Muscle layer of colon (tissue), 2 donors: Measurements from ENCODE around the gene PLCH2.

ENCODE experiments used
- H3K27ac ChIP-seq: one replicate; pipeline ENCODE4 v1.7.0; 2013; ENCODE audit warnings: low read depth, mild to moderate bottlenecking, low read length, moderate library complexity
- H3K27me3 ChIP-seq, 2 donors: one replicate each; pipeline ENCODE4 v1.7.0; 2013; ENCODE audit warnings: low read length in 2 of 2, mild to moderate bottlenecking in 2 of 2; ENCODE audit not compliant: insufficient read depth in 2 of 2, control insufficient read depth in 1 of 2
- H3K36me3 ChIP-seq: one replicate; pipeline ENCODE4 v1.7.0; 2013; ENCODE audit warnings: mild to moderate bottlenecking, low read length; ENCODE audit not compliant: insufficient read depth
- H3K4me1 ChIP-seq: one replicate; pipeline ENCODE4 v1.7.0; 2013; ENCODE audit warnings: mild to moderate bottlenecking, low read length; ENCODE audit not compliant: insufficient read depth
- H3K4me3 ChIP-seq, 2 donors: one replicate each; pipeline ENCODE4 v1.7.0; 2013; ENCODE audit warnings: low read length in 2 of 2, low read depth in 1 of 2, mild to moderate bottlenecking in 1 of 2, moderate library complexity in 1 of 2
- H3K9ac ChIP-seq: one replicate; pipeline ENCODE4 v1.7.0; 2013; ENCODE audit warnings: low read length
- H3K9me3 ChIP-seq: one replicate; pipeline ENCODE4 v1.7.0; 2013; ENCODE audit warnings: mild to moderate bottlenecking, low read length
- donor health status: abdominal sarcoma.
- donor health status: Adenocarcinoma of cecum.

PLCH2 gene

DNA sequence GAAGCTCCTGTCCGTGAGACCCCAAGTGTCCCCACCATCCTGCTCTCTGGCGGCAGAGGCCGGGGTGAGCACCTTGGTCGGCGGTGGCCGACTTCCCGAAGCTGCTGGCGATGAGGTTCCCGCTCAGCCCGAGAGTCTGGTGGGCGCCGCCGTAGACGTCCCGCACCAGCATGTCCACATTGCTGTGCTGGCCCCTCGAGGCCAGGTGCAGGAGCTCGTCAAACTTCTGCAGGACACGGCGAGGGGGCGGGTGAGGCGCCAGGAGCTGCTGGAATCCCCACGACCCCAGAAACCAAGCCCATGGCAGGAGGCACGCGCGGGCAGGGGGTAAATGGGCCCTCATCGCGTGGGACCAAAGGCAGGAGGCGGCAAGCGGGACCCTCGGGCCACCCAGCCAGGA, 43.6 kb downstream of the PLCH2 start:
- Histone ChIP-seq H3K9me3 (no peaks in the 10 kb centered on the region), H3K27ac (no peak overlapping the region), H3K9ac (no peak overlapping the region), H3K4me1 (peaks cover 18% of the 10 kb centered on the region), H3K4me3 (no peak overlapping the region), H3K27me3 (no peaks in the 10 kb centered on the region), H3K36me3 (peaks cover 65% of the 10 kb centered on the region)

DNA sequence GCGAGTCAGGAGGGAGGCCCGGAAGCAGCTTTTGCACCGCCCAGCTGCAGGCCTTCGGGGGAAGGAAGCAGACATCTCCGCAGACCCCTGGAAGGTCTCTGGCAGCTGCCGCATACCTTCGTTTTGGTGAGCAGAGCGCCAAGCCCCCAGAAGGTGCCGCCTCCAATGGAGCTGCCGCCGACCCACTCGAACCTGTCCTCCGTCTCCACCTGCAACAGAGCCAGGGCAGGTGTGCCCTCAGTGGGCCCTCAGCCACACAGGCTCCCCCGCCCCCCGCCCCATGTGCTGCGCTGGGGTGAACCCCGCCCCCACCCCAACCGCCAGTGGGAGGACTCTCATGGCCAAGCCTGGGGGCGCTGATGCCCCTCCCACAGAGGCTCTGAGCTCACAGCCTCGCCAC, 44.1 kb downstream of the PLCH2 start:
- no peak overlapping the region for H3K9ac ChIP-seq
- H3K36me3 ChIP-seq, result peaks cover 60% of the 10 kb centered on the region
- H3K27ac ChIP-seq, result no peak overlapping the region
- H3K9me3 ChIP-seq, result no peaks in the 10 kb centered on the region
- H3K4me3 ChIP-seq, result no peak overlapping the region
- peaks cover 22% of the 10 kb centered on the region for H3K4me1 ChIP-seq
- no peaks in the 10 kb centered on the region for H3K27me3 ChIP-seq

DNA sequence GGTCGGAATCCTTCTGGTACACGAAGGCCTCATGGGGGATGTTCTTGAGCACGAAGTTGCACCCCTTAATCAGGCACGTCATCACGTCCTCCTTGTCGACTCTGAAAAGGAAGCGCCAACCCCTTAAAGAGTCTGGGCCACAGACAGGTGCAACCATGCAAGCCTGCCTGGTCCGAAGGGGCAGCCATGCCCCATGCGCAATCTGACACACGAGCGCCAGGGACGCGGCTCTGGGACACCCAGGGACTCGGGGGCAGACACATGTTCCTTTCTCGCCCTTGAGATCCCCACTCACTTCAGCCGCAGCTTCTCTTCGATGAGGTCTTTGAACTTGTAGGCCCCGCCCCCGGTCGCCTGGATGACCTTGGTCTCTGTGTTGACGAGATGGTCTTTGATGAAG, 44.7 kb downstream of the PLCH2 start:
- Histone ChIP-seq H3K4me3 (no peak overlapping the region), H3K36me3 (peaks cover 54% of the 10 kb centered on the region), H3K4me1 (peaks cover 26% of the 10 kb centered on the region), H3K9ac (no peak overlapping the region), H3K9me3 (no peaks in the 10 kb centered on the region), H3K27ac (no peak overlapping the region), H3K27me3 (no peaks in the 10 kb centered on the region)

DNA sequence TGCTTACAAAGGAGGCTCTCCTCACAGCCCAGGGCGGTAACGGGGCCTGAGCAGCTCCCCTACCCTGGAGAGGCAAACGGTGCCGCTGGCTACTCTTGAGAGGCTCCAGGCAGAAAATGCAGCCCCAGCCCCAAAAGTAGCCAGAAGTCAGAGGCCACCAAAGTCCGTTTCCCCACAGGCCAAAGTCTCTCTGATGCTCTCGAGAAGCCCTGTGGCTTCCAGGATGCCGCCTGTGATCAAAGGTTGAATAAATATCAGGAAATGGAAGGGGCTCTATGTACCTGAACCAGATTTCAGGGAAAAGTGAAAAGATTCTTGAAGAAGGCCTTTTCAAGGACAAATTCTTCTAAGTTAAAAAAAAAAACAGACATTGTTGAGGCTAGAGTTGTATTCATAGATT, 46.1 kb downstream of the PLCH2 start:
- Histone ChIP-seq H3K4me1 (peaks cover 32% of the 10 kb centered on the region), H3K36me3 (peaks cover 40% of the 10 kb centered on the region), H3K27ac (no peak overlapping the region), H3K9me3 (no peaks in the 10 kb centered on the region), H3K27me3 (peaks cover 0 to 2% of the 10 kb centered on the region in 2 donors), H3K9ac (no peak overlapping the region), H3K4me3 (no peak overlapping the region)

DNA sequence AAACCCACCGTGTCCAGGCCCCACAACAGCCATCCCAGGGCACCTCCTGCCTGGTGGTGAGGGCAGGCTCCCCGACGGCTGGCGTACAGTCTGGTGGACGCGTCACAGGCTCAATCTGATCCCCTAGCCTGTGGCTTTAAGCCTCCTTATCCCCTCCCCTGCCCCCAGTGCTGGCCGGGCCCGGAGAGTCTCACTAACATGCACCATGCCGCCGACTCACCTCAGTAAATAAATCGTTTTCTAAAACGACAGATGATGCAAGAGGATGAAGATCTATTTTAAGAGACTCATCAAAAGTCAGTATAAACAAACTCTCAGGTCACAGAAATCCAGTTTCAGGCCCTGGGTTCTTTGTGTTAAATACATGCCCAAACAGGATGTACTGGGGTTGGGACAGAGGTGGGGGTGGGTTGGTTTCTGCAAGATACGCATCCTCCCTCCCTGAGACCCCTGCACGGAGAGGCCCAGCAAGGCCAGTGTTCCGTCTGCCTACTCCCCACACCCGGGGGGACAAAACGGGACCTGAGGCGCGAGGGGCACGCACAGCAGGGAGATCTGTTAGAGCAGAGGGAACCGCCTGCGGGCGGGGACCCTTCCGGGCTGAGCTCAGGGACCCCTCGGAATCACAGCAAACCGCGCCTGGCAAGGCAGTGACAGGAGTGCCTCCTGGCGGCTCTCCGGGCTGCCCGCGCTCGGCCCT, 47.3 kb downstream of the PLCH2 start:
- peaks cover 33% of the 10 kb centered on the region for H3K4me1 ChIP-seq
- peaks cover 0 to 13% of the 10 kb centered on the region in 2 donors for H3K27me3 ChIP-seq
- peaks cover 29% of the 10 kb centered on the region for H3K36me3 ChIP-seq
- H3K4me3 ChIP-seq, result no peak overlapping the region
- no peaks in the 10 kb centered on the region for H3K9me3 ChIP-seq
- H3K27ac ChIP-seq, result no peak overlapping the region
- H3K9ac ChIP-seq, result no peak overlapping the region

DNA sequence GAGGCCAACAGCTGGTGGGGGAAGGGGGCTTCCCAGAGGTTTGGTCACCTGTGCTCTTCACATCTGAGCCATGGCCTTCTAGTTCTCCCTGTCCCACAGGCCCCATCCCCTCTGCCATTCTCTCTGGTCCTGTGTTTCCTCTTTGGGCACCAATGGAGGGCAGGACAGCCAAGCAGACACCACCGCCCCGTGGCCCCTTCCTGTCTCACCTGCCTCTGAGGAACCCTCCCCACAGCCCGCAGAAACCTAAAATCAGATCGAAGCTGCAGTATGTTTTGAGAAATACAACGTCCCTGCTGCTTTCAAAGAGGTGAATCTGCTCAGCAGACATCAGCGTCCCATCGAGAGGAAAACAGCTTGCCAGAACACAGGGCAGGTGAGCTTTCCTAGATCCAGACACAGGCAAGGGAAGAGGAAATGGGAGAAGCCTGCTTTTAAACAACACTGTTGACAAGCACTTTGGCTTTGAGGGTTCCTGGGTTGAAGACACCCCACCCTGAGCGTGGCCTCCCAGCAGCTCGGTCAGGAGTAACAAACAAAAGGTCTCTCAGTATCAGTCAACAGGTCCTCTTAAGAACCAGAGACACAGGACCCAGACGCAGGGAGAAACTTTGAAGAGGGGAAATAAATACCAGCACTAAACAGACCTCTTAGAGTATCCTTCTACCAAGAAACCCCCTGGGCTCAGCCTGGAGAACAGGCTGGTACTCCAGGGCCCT, 48.0 kb downstream of the PLCH2 start:
- peaks cover 33% of the 10 kb centered on the region for H3K4me1 ChIP-seq
- H3K27me3 ChIP-seq, result peaks cover 0 to 20% of the 10 kb centered on the region in 2 donors
- peaks cover 22% of the 10 kb centered on the region for H3K36me3 ChIP-seq
- H3K27ac ChIP-seq, result no peak overlapping the region
- no peak overlapping the region for H3K9ac ChIP-seq
- no peak overlapping the region for H3K4me3 ChIP-seq
- H3K9me3 ChIP-seq, result no peaks in the 10 kb centered on the region

DNA sequence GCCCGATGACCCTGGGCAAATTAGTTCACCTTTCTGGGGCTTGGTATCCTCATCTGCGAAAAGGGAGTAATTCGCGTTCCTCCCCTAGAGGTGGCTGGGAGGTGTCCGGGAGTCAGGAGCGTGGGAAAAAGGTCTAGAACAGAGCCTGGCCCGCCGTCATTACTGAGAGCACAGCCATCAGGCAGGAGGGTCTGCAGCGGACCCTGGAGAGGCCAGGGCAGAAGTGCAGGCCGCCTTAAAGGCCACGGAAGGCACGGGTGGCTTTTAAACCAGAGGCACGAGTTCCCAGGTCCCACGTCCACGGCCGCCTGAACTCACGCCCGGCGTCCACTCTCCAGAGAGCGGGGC, 49.5 kb downstream of the PLCH2 start:
- Histone ChIP-seq H3K36me3 (peaks cover 10% of the 10 kb centered on the region), H3K4me3 (peak overlapping the region; percentile 83 to 89), H3K27ac (peak overlapping the region; percentile 66), H3K4me1 (peaks cover 35% of the 10 kb centered on the region), H3K9me3 (no peaks in the 10 kb centered on the region), H3K9ac (peak overlapping the region; percentile 50), H3K27me3 (peaks cover 1 to 30% of the 10 kb centered on the region in 2 donors)

DNA sequence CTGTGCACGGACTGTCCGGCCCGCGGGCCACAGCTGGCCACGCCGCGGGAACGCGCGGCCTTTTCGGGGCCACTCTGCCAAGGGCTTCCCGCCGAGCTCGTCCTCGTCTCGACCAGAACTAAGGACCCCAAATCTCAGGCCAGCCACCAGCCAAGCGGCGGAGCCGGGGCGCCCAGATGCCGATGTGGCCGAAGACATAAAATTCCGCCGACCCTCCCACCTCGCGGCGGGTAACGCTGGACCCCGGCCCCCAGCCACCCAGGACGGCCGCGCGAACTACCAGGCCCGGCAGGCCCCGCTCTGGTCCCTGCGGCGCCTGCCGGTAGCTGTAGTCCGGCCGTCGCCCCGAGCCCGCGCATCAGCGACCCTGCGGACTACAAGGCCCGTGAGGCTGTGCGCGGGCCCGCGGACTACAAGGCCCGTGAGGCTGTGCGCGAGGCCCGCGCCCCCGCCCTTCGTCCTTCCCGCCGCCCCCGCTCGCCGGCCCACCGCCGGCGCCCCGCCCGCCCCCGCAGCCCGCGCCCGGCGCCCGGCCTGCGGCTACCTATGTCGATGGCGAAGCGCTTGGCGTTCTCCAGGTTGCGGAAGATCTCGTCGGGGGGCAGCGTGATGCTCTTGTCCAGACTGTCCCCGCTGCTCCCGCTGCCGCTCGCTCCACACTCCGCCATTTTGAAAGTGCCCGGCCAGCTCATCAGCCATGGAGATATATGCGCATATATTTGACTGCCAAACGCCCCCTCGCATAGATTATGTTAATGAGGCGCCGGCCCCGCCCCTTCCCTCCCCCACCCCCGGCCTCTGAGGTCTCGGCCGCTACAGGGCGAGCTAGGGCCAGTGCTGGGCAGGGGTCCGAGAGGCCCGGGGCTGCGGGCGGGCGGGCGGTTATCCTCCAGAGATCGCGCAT, 50.1 kb downstream of the PLCH2 start, which contains the start of gene PANK4:
Gene PANK4, minus strand, starts transcription at position 677 of the 904 bp plus-strand sequence. Its CDS starts 9 bp downstream, at position 668.
- peak within 1 kb of the TSS; percentile 83 to 89 for H3K4me3 ChIP-seq
- peak within 1 kb of the TSS; percentile 50 for H3K9ac ChIP-seq
- peaks cover 4% of the 10 kb centered on the region for H3K36me3 ChIP-seq
- H3K27me3 ChIP-seq, result peaks cover 8 to 37% of the 10 kb centered on the region in 2 donors
- H3K9me3 ChIP-seq, result no peaks in the 10 kb centered on the region
- H3K27ac ChIP-seq, result peak within 1 kb of the TSS; percentile 66
- H3K4me1 ChIP-seq, result peaks cover 42% of the 10 kb centered on the region

DNA sequence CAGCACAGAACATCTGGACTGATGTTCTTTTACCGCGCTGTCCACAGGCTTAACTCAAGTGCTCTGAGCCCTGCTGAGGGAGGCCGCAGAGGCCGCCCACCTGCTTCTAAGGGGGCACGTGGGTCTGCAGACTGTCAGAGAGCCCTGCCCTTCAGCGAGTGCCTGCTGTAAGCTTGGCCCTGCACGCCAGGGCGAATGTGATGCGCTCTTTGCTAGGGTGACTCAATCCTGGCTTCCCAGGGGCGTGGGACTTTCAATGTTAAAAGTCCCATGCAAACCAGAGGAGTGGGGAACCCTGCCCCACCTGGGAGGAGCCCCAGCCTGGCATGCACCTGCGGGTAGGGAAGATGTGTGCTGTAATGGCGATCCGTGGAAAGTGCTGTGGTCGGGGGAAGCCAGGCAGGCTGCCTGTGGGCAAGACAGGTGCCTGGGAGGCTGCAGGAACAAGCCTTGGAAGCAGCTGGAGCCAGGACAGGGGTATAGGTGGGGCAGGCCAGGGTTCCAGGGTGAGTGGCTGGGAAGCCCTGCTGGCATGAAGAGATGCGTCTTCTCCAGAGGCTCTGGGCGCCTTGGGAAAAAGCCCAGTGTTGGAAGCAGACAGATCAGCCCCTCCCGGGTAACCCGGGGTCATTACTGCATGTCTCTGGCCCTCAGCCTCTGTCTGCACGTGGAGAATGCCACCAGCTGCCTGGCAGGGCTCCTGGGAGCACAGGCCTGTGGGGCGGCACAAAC, 50.9 kb downstream of the PLCH2 start:
- Histone ChIP-seq H3K4me3 (peak overlapping the region in 1 of 2 donors; percentile 33), H3K27me3 (peaks cover 11 to 45% of the 10 kb centered on the region in 2 donors), H3K27ac (no peak overlapping the region), H3K9ac (no peak overlapping the region), H3K4me1 (peaks cover 45% of the 10 kb centered on the region), H3K36me3 (no peaks in the 10 kb centered on the region), H3K9me3 (no peaks in the 10 kb centered on the region)

DNA sequence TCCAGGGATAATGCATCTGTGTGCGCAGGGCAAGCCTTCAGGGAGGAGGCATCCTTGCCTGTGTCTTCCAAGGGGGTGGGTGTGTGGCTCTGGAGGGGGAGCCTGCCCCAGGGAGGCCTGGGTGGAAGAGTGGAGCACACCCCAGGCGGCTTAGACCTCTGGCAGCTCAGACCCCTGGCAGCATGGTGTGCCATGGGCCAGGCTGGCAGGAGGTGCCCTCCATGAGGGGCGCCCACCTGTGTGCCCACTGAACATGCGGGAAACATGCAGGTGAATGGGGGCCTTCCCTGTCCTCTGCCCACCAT, 51.4 kb downstream of the PLCH2 start:
- Histone ChIP-seq H3K4me3 (no peak overlapping the region), H3K4me1 (peaks cover 45% of the 10 kb centered on the region), H3K9me3 (no peaks in the 10 kb centered on the region), H3K27ac (no peak overlapping the region), H3K9ac (no peak overlapping the region), H3K27me3 (peaks cover 11 to 50% of the 10 kb centered on the region in 2 donors), H3K36me3 (no peaks in the 10 kb centered on the region)

DNA sequence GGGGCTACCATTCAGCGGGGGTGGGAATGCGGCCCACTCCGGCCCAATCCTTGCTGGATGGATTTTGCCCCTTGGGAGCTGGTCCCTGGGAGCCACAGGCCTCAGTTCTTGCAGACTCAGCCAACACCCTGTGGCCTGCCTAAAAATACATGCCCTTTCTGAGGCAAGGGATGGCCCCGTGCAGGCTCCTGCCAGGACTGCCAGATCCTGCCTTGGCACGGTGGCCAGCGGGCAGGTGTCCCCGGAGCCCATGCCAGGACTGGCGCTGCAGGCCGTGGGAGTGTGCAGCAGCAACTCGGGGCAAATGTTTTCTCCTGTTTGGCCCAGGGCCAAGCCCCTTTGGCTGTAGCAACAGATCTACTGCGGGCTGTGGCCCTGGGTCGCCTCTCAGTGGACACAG, 51.9 kb downstream of the PLCH2 start:
- Histone ChIP-seq H3K27ac (no peak overlapping the region), H3K27me3 (peaks cover 15 to 55% of the 10 kb centered on the region in 2 donors), H3K9ac (no peak overlapping the region), H3K4me3 (no peak overlapping the region), H3K4me1 (peaks cover 44% of the 10 kb centered on the region), H3K9me3 (no peaks in the 10 kb centered on the region), H3K36me3 (no peaks in the 10 kb centered on the region)
